NCI-H1436 treated with DMSO at 0.1 percent for 48 hours (cell line): Measurements from ENCODE around the gene NCK2.

Experiments used
- DNase-seq: peaks from one replicate; lab custom pipeline; 2025; lab: John Stamatoyannopoulos, UW

The NCK2 gene

DNA sequence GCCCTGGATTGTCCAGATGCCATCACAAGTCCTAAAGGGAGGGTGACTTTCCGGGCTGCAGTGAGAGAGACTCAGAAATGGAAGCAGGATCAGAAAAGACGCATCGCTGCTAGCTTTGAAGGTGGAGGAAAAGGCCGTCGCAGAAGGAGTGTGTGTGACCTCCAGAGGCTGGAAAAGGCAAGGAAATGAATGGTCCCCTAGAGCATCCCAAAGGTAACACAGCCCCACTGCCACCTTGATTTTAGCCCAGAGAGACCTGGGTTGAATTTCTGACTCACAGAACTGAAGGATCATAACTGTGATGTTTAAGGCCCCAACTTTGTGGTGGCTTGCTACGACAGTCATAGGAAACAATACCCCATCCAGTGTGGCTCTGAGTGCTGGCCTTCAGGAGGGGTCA is 8.6 kb upstream of the NCK2 start:
- DNase-seq: no peak

- DNase-seq: no peak
Observed at GRCh38 chr2:105737980-105738657, 6.6 kb upstream of the NCK2 start.

GRCh38 chr2:105738658-105739241 is 6.0 kb upstream of the NCK2 start:
- no peak for DNase-seq

GRCh38 chr2:105739426-105739825 is 5.3 kb upstream of the NCK2 start:
- DNase-seq: no peak

DNA sequence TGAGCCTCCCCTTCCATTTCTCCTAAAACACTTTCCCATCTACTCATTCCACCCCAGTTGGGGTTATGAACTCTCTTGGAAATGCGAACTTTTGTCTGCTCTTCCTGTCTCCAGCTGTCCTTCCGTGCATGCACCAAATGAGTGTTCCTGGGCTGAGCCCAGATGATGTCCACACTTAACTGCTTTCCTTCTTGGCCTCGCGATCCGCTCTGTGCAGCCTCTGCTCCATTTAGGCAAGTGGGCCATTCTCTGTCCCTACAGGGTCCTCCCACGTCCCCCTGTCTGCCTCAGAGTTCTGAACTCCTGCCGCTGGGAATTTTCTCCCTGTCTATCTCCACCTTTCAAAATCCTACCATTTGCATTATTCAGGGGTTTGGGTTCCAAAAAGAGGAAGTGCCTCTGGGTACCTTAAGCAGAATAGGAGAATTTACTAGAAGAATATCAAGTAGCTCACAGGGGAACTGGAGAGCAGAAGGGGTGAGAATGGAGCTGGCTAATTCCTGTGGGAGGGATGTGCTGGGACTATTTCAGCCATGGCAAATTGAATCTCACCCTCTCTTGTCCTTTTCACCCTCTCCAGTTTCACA is 4.7 kb upstream of the NCK2 start:
- DNase-seq: no peak

DNA sequence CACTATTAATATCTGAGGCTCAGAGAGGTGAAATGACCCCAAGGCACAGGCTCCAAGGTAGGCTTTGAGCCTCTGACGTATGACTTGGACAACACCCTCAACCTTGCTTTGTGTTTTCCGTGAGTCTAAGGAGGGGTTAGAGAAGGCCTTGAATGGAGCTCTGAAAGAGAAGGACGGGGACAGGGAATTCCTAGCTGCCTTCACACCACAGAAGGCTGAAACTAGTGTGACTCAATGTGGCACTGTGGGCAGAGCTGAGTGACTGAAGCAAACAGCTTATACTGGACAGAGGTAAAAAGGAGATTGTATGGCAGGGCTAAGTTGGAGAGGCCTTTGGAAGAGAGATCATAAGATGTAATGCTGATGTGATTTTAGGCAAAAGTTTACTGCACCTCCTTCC is 3.5 kb upstream of the NCK2 start:
- no peak for DNase-seq

DNA sequence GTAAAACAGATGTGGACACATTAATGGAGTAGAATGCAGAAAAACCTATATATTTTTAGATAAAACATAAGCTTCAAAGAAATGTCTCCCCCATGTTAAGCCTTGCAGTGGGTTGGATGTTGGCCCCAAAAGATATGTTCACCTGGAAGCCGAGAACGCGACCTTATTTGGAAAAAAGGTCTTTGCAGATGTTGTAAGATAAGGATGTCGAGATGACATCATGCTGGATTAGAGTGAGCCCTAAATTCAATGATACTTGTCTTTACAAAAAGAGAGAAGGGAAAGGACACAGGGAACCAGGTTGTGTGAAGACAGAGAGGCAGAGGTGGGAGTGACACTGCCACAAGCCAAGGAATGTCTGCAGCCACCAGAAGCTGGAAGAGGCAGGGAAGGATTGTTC is 3.1 kb upstream of the NCK2 start:
- no peak for DNase-seq

DNA sequence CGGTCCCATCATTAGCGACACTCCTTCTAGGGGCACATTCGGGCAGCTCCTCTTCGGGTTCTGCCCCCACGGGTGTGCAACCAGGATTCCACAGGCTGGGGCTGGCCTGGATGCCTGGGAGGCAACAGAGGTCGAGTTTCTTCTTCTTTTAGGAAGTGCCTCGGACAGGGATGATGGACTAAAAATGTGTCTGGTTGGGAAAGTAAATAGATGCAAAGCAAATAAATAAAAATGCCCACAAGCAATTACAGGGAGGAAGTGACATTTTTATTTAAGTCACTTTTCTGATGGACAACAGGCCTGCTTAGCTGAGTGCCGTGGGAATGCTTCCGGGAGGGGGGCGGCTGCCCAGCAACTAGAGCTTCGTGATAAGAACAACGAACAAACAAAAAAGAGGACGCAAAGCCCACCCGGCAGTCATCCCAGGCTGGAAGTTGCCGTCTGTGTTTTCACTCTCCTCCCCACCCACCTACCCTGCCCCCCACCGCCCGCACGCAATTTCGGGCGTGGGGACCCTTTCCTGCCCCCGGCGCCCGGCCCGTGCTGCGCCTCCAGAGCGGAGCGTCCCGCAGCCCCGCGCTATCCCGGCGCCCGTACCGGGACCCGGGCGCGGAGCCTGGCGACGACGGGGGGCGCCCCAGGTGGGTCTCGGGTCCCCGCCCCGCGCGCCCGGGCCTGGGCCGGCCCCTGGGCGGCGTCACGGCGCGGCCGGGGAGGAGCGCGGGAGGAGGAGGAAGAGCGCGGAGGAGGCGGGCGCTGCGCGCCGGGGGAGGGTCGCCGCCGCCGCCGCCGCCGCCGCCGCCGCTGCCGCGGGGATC is 412 bp upstream of the NCK2 start:
- no peak for DNase-seq

DNA sequence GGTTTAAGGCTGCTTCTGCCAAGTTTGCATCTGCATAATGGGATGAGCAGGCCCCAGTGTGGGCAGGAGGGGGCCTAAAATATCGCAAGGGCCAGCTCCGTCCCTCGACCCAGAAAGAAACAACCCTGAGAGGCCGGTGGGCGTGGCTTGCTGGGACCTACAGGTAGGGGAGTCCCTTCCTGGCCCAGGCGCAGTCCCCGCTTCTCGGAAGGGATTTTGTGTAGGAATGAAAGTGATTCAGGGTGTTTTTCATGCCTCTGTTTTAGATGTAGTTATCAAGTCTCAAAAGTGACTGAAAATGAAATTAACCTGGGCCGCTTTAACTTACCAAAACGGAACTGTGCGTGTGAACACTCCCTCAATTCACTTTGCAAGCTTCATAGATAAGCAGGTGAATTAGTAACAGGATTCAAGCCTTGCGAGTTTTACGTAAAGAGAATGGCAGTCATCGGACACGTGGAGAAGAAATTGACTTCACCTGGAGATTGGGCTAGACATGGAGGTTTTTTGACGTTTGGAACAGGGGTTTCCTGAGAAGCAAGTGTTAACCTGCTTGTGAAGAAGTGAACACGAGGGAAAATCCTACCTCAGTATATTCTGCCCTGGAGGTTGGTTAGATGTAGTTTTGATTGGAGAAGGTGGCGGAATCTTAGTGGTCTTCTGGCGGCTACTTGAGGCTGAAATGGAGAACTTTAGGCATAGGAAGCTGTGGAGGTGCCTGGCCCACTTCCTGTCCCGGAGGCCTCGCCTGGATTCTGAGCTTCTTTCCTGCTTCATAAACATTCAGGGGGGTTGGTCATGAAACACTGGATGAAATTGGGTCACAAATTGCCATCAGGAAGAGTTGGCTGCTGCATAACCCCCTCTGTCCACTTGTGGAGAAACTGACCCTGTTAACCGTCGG is 1.7 kb downstream of the NCK2 start:
- DNase-seq: no peak

DNA sequence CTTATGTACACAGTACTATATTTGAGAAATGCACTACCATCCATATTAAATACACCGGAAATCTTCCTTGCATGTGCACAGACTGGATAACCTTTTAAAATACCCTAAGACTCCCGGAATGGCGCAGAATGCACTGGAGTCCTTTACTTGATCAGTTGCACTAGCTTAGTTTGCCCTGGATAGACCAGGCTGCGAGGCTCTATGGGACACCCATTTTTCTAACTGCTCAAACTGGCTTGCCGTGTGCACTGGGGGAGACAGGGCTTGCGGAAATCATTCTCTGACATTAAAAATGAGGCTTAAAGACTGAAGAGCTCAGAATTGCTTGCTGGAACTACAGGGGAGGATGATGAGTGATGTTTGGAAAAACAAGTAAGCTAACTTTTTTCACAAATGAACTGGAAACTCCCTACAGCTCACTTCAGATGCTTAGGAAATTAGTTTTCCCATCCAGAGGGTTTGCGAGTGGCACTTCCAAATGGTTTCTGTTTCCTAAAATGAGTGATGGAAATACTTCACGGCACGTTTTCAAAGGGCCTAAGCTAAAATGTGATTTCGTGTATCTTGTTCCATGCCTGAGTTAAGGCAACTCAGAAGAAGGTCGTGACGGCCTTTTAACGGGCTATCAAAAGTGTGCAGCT is 2.7 kb downstream of the NCK2 start:
- no peak for DNase-seq

DNA sequence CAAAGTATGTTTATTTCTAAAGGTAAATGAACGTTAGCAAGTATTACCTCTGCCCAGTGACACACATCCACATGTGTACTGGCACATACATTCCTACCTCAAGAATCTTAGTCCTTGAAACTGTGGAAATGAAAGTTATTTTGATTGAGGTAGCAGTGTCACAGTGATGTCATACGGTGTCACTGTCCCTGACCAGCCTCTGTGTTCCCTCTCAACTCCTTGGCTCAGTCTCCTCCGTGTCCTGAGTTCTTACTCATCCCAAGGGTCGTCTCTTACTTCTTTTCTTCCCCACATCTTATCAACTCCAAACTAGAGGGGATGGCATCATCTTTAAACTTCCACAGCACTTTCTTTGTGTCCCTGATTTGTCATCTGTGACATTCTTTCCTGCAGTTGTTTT is 3.3 kb downstream of the NCK2 start:
- DNase-seq: no peak

DNA sequence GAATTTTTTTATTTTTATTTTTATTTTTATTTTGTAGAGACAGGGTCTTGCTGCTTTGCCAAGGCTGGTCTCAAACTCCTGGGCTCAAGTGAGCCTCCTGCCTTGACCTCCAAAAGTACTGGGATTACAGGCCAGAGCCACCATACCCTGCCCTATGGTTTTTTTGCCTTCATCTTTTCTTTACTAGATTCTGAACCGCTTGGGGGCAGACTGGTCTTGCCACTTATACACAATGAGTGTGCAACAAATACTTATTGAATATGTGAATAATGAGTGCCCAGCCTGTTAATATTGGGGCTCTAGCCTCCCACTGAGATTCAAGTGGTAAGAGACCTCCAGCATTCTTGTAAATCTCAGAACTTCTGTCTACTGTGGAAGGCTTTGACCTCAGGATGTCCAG is 3.9 kb downstream of the NCK2 start:
- no peak for DNase-seq

GRCh38 chr2:105749583-105750400 is 5.1 kb downstream of the NCK2 start:
- DNase-seq: no peak

GRCh38 chr2:105750735-105751134 is 6.0 kb downstream of the NCK2 start:
- DNase-seq: no peak

DNA sequence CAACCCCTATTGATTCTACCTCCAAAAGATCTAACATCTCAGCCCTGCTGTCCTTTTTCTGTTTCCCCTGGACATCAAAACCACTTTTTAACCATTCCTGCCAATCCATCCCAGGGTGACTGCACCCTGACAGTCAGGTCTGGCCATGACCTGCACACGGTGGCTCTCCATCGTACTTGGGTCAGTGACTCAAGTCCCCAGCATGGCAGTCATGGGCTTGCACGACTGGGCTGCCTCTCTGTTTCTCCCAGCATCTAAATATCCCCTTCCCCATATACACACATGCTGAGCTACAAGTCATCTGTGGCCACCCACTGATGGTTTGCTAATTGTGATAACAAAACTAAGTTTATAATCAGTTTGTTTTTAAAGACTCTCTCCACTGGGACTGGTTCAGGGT is 6.6 kb downstream of the NCK2 start:
- no peak for DNase-seq

- no peak for DNase-seq
Observed at GRCh38 chr2:105752691-105753358, 8.1 kb downstream of the NCK2 start.

DNA sequence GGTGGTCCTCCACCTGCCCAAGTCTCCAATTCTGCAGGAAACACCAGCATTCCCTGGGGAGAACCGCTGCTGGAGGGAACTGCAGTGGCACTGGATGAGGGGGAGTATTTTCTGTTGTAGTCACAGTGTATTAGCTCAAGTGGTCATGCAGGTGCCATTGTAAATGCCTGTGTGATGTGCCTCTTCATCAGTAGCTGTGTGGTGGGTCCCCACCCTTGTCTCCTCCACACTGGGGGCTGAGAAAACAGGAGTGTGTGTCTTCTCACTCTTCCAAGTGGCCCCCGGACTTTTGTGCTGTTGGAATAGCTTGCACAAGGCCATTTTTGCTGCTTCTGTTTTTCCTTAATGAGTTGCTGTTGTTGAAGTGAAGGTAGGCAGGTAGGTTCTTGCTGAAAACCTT is 8.7 kb downstream of the NCK2 start:
- DNase-seq: no peak

DNA sequence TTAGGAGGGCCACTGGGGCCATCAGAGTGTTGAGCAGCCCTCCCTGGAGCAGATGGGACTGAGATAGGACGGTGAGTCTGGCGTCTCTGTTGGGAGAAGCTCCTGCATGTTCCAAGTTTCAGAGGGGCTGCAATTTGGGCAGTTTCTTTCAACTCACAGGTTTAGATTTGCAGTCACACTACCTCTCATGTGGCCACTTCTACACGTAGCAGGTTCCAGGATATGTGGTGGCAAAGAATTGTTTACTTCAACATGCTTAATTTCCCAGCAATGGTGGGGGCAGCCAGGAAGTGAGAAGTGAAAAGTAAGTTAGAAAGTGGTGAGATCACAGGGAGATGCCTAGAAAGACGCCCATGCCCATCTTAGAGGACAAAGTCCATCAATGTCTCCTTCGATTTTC is 9.3 kb downstream of the NCK2 start:
- no peak for DNase-seq

DNA sequence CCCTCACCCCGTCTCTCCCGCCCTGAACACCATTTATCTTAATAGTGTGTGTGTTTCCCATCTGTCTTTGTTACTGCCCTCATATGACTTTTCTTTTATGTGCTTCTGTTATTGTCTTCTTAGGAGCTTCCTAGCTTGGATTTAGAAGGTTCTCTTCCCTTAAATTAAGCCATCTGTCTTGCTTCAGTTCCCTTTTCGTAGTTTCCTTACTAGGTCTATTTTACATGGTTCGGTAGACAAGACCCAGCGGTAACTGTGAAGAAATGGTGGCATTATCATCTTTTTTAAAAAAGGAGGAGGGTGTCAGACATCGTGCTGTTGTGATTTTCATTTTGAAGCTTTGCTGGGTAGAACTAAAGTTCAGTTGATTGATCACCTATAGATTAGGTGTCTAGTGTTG is 10.3 kb downstream of the NCK2 start:
- no peak for DNase-seq

GRCh38 chr2:105755895-105756294 is 11.2 kb downstream of the NCK2 start:
- DNase-seq: no peak
